ENCODE results near the gene CST4. TPM values are rescaled to one million over a fixed set of nuclear protein-coding genes. Genes with fewer than 3 reads are reported as not detected.
A peak's percentile ranks its signal among the peaks of the same experiment; 100 is the strongest.
"Not testable (repeated sequence)": the region's sequence is repeated elsewhere in the genome, so short reads cannot be mapped to it uniquely, and the experiment has no call there.

CST4 gene
- total RNA-seq, 1 donor from 2014 or later: not detected

- Mint-ChIP-seq H3K4me1 (ENCODE audit: low read depth) (no peaks in the 10 kb centered on the region), H3K27me3 (ENCODE audit: insufficient read depth) (peaks cover 8% of the 10 kb centered on the region), H3K4me3 (no peak overlapping the region), H3K9me3 (no peaks in the 10 kb centered on the region), H3K36me3 (ENCODE audit: low read depth) (no peaks in the 10 kb centered on the region), H3K27ac (no peak overlapping the region)
- intact Hi-C loops (cut with micrococcal nuclease): no loop called here
- DNase-seq (ENCODE audit: low spot score): no peak
These were observed 46.7 kb downstream of the CST4 start for GRCh38 chr20:23641936-23642751.

- H3K4me1 Mint-ChIP-seq (ENCODE audit: low read depth): no peaks in the 10 kb centered on the region
- H3K36me3 Mint-ChIP-seq (ENCODE audit: low read depth): no peaks in the 10 kb centered on the region
- no peak for DNase-seq (ENCODE audit: low spot score)
- no peak overlapping the region for H3K4me3 Mint-ChIP-seq
- H3K9me3 Mint-ChIP-seq: no peaks in the 10 kb centered on the region
- intact Hi-C loops (cut with micrococcal nuclease): no loop called here
- no peak overlapping the region for H3K27ac Mint-ChIP-seq
- H3K27me3 Mint-ChIP-seq (ENCODE audit: insufficient read depth): peaks cover 18% of the 10 kb centered on the region
These were observed 47.9 kb downstream of the CST4 start for GRCh38 chr20:23640671-23641667.

- intact Hi-C loops (cut with micrococcal nuclease): no loop called here
- Mint-ChIP-seq H3K9me3 (no peaks in the 10 kb centered on the region), H3K27ac (no peak overlapping the region), H3K36me3 (ENCODE audit: low read depth) (no peaks in the 10 kb centered on the region), H3K4me3 (no peak overlapping the region), H3K4me1 (ENCODE audit: low read depth) (no peaks in the 10 kb centered on the region), H3K27me3 (ENCODE audit: insufficient read depth) (peaks cover 18% of the 10 kb centered on the region)
- no peak for DNase-seq (ENCODE audit: low spot score)
These were observed 48.7 kb downstream of the CST4 start for GRCh38 chr20:23640018-23640601.

DNA sequence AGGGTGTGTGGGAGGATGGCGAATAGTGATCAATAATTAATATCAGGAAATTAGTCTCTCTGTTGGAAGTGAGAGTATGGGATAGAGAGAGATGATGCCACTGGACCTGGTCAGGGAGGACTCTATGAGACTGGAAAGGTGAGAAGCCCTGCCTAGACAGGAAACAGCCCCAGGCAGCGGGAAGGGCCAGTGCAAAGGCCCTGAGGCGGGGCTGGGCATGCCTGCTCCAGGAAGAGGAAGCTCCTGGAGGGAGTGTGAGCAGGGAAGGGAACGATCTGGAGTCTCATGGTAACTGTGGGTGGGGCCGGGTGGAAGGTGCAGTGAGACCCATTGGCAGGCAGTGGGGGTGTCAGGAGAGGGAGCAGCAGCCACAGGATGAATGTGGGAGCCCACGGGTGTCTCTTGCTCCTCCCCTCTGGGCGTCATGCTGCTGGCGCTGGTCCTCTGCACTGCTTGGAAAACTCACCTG, 49.3 kb downstream of the CST4 start:
- Mint-ChIP-seq H3K27me3 (ENCODE audit: insufficient read depth) (peaks cover 18% of the 10 kb centered on the region), H3K27ac (no peak overlapping the region), H3K36me3 (ENCODE audit: low read depth) (no peaks in the 10 kb centered on the region), H3K9me3 (no peaks in the 10 kb centered on the region), H3K4me1 (ENCODE audit: low read depth) (no peaks in the 10 kb centered on the region), H3K4me3 (no peak overlapping the region)
- intact Hi-C loops (cut with micrococcal nuclease): no loop called here
- no peak for DNase-seq (ENCODE audit: low spot score)

DNA sequence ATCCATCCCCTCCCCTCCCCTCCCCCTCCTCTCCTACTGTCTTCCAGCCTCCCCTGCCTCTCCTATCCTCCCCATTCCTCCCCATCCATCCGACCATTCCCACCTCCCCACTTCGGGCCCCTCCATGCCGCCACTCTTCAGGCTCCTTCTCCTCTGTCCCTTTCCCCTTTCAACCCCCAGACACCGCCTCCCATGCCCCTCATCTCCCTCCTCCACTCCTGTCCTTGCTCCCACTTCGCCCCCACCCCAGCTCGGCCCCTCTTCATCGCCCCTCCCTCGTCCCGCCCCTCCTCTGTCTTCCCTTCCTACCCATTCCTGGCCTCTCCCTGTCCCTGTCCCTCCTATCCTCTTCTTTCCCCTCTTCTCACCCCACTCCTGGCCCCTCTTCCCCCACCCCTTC, 50.5 kb downstream of the CST4 start:
- intact Hi-C loops (cut with micrococcal nuclease): no loop called here
- H3K27me3 Mint-ChIP-seq (ENCODE audit: insufficient read depth): peaks cover 18% of the 10 kb centered on the region
- H3K9me3 Mint-ChIP-seq: no peaks in the 10 kb centered on the region
- no peak overlapping the region for H3K4me3 Mint-ChIP-seq
- no peaks in the 10 kb centered on the region for H3K36me3 Mint-ChIP-seq (ENCODE audit: low read depth)
- no peak overlapping the region for H3K27ac Mint-ChIP-seq
- H3K4me1 Mint-ChIP-seq (ENCODE audit: low read depth): no peaks in the 10 kb centered on the region
- DNase-seq (ENCODE audit: low spot score): no peak

- DNase-seq (ENCODE audit: low spot score): no peak
- H3K27ac Mint-ChIP-seq: no peak within 1 kb of the TSS
- H3K36me3 Mint-ChIP-seq (ENCODE audit: low read depth): no peaks in the 10 kb centered on the region
- no peaks in the 10 kb centered on the region for H3K9me3 Mint-ChIP-seq
- intact Hi-C loops (cut with micrococcal nuclease): no loop called here
- H3K27me3 Mint-ChIP-seq (ENCODE audit: insufficient read depth): peaks cover 16% of the 10 kb centered on the region
- peak within 1 kb of the TSS; percentile 63 for H3K4me3 Mint-ChIP-seq
- H3K4me1 Mint-ChIP-seq (ENCODE audit: low read depth): no peaks in the 10 kb centered on the region
These were observed 51.3 kb downstream of the CST4 start, which contains the start of gene CST3 for GRCh38 chr20:23637282-23638221. TSS of gene CST3 (minus strand) at chr20:23637955. CDS start at chr20:23637862, 93 bp downstream.

DNA sequence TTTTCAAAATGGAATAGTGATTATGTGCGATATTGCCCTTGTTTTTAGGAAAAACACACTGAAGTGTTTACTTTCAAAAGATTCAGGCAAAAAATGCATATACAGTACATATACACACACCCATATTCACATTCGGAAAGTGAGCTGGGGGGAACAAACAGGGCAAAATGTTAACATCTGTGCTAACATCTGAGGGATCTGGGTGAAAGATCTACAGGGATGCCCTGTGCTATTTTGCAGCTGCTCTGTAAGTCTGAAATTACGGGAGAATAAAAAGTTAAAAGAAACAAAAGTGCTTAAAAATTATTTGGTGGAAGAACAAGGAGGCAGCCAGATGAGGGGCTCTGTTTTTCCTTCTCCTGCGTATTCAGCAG, 51.9 kb downstream of the CST4 start:
- no peaks in the 10 kb centered on the region for H3K36me3 Mint-ChIP-seq (ENCODE audit: low read depth)
- H3K4me1 Mint-ChIP-seq (ENCODE audit: low read depth): no peaks in the 10 kb centered on the region
- H3K9me3 Mint-ChIP-seq: no peaks in the 10 kb centered on the region
- H3K4me3 Mint-ChIP-seq: peak overlapping the region; percentile 63
- H3K27me3 Mint-ChIP-seq (ENCODE audit: insufficient read depth): peaks cover 16% of the 10 kb centered on the region
- no peak for DNase-seq (ENCODE audit: low spot score)
- no peak overlapping the region for H3K27ac Mint-ChIP-seq
- intact Hi-C loops (cut with micrococcal nuclease): no loop called here

- peak overlapping the region; percentile 63 for H3K4me3 Mint-ChIP-seq
- H3K9me3 Mint-ChIP-seq: no peaks in the 10 kb centered on the region
- peaks cover 16% of the 10 kb centered on the region for H3K27me3 Mint-ChIP-seq (ENCODE audit: insufficient read depth)
- intact Hi-C loops (cut with micrococcal nuclease): no loop called here
- H3K27ac Mint-ChIP-seq: no peak overlapping the region
- H3K36me3 Mint-ChIP-seq (ENCODE audit: low read depth): no peaks in the 10 kb centered on the region
- H3K4me1 Mint-ChIP-seq (ENCODE audit: low read depth): no peaks in the 10 kb centered on the region
- no peak for DNase-seq (ENCODE audit: low spot score)
These were observed 52.5 kb downstream of the CST4 start for GRCh38 chr20:23636182-23636907.

- H3K27me3 Mint-ChIP-seq (ENCODE audit: insufficient read depth): peaks cover 16% of the 10 kb centered on the region
- H3K4me1 Mint-ChIP-seq (ENCODE audit: low read depth); H3K4me3 Mint-ChIP-seq; DNase-seq (ENCODE audit: low spot score); H3K9me3 Mint-ChIP-seq; H3K27ac Mint-ChIP-seq; intact Hi-C loops (cut with micrococcal nuclease); H3K36me3 Mint-ChIP-seq (ENCODE audit: low read depth): not testable (repeated sequence)
These were observed 53.1 kb downstream of the CST4 start for GRCh38 chr20:23635768-23636090.

All from activated T-helper 1 cell treated with anti-CD3 and anti-CD28 coated beads, Interleukin-12 subunit alpha, Interleukin-12 subunit beta, Interleukin-2, Interleukin-4 antibody, amounts not matched to agents 30 ng/mL and 10 ng/mL and 1 ng/mL, durations not matched to agents 14 hours and 24 hours and 36 hours (primary cell).